NCI-H526 (cell line): ENCODE results near the gene PAX7.
"Not testable (repeated sequence)": the region's sequence is repeated elsewhere in the genome, so short reads cannot be mapped to it uniquely, and the experiment has no call there.

ENCODE experiments used
- DNase-seq, 2 experiments: peaks; one replicate each; lab custom pipeline; 2025; lab: John Stamatoyannopoulos, UW

Gene PAX7

GRCh38 chr1:18630511-18631495 lies at the start of gene PAX7:
TSS of gene PAX7 (plus strand) at chr1:18630846. CDS start at chr1:18631604, 758 bp downstream.
- peak in 1 of 2 experiments; percentile 23 for DNase-seq

GRCh38 chr1:18581420-18581880 lies 49.2 kb upstream of the PAX7 start:
- peak in 1 of 2 experiments; percentile 64 for DNase-seq

- DNase-seq: no peak
Observed at GRCh38 chr1:18582890-18583289, 47.8 kb upstream of the PAX7 start.

- no peak for DNase-seq
Observed at GRCh38 chr1:18583326-18583941, 47.2 kb upstream of the PAX7 start.

- DNase-seq: not testable (repeated sequence)
Observed at GRCh38 chr1:18586016-18586415, 44.6 kb upstream of the PAX7 start.

GRCh38 chr1:18588093-18588492 lies 42.6 kb upstream of the PAX7 start:
- no peak for DNase-seq

- peak in 1 of 2 experiments; percentile 46 for DNase-seq
Observed at GRCh38 chr1:18592368-18592767, 38.3 kb upstream of the PAX7 start.

- peak in 1 of 2 experiments; percentile 50 for DNase-seq
Observed at GRCh38 chr1:18597160-18598042, 33.2 kb upstream of the PAX7 start.

- DNase-seq: no peak
Observed at GRCh38 chr1:18599086-18599485, 31.6 kb upstream of the PAX7 start.

- DNase-seq: no peak
Observed at GRCh38 chr1:18599704-18600103, 30.9 kb upstream of the PAX7 start.

- no peak for DNase-seq
Observed at GRCh38 chr1:18602533-18603211, 28.0 kb upstream of the PAX7 start.

- DNase-seq: no peak
Observed at GRCh38 chr1:18603212-18603852, 27.3 kb upstream of the PAX7 start.

GRCh38 chr1:18606443-18607288 lies 24.0 kb upstream of the PAX7 start:
- no peak for DNase-seq

GRCh38 chr1:18607289-18607760 lies 23.3 kb upstream of the PAX7 start:
- no peak for DNase-seq

GRCh38 chr1:18608534-18608933 lies 22.1 kb upstream of the PAX7 start:
- no peak for DNase-seq

- no peak for DNase-seq
Observed at GRCh38 chr1:18611311-18611710, 19.3 kb upstream of the PAX7 start.

GRCh38 chr1:18612073-18612472 lies 18.6 kb upstream of the PAX7 start:
- no peak for DNase-seq

GRCh38 chr1:18614069-18614735 lies 16.4 kb upstream of the PAX7 start:
- no peak for DNase-seq
